ACHN (cell line): Measurements from ENCODE around the gene GTF3C1.
A peak's percentile ranks its signal among the peaks of the same experiment; 100 is the strongest.

ENCODE experiments used
- DNase-seq: peaks from one replicate; pipeline ENCODE4 v3.0.0-alpha.2; 2015
- in situ Hi-C: cut with HindIII; loops from 2 replicates; pipeline ENCODE4 v1.10.0; 2017; ENCODE audit warnings: low sequenced_read_pairs, low pct_ligation_motif_present, low pct_unique_long_range_greater_than_20kb

Gene GTF3C1

DNA sequence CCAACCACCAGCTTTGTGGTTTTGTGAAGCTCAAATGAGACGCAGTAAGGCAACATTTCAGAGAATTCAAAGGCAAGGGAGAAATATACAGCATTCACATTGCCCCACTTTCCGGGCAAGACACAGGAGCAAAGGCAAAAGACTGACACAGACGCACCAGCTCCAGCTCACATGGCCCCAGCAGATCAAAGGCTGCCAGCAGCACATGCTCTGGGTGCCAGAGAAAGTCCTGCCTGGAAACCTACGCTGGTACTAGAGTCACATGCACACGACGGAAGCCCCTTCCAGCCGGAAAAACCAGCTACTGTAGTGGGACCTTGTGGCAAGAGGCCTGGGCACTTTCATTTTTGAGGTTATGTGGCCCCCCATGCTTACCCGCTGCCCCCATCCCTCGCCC is 50.1 kb downstream of the GTF3C1 start:
- DNase-seq: no peak
- in situ Hi-C loops: no loop called here

DNA sequence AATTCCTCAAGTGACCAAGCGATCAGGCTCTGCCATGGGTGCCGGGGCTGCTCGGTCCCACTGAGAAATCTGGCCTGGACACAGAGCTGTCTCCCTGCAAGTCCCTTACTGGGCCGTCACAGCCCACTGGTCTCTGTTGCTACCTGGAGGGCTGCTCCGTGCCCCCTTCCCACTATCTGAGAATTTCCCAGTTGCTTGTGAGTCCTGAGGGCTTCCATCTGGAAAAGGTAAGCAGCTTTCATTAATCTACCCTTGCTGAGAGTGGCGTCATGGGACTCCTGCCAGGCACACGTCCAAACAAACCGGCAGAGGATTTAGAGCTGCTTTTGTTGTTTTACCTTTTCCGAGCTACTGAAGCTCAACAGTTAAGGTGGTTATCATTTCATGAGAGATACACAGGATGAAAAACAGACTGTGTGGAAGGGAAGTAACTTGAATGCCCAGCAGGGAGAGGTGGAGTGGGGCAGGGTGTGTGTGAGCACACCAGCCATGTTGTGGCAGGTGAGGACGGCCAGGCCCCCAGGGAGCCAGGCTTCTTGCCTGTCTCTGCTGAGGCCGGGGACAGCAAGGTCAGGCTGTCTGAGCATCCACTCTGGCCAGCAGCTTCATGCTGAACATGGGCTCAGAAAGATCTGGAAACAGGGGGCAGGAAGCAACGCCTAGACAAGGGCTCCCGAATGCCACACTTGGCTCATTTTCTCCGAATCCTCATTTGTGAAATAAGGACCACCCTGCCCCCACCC is 50.6 kb downstream of the GTF3C1 start:
- in situ Hi-C loops: no loop called here
- no peak for DNase-seq

DNA sequence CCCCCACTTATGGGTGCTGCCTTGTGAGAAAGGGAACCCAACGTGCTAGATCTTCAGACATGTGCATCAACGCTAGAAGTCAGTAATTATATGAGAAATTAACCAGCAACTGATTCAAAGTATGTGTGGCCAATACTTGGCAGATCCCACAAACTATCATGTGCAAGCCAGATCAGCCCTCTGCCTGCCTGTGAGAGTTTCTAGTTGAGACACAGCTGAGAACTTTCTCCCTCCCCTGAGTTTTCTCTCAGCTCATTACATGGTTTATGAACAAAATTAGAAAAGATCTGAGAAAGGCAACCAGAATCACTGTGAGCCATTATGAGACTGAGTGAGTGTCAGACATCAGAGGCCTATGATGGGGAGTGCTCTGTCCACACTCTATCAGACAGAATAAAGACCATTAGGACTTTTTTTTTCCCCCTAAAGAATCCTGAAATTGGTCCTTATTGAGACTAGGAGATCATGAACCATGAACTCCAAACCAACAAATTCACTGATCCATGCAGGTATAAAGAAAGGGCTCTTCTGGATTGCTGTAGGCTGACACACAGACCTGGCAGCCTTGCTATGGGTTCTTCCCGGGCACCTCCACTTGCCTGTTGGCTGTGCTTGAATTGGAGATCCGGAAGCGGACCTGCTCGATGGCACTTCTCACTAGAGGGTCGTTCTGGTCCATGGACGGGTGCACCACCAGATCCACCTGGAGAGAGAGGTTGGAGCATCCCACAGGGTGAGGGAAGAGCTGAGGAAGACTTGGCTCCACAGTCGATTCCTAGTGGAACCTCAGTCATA is 51.5 kb downstream of the GTF3C1 start:
- no peak for DNase-seq
- in situ Hi-C loops: no loop called here

DNA sequence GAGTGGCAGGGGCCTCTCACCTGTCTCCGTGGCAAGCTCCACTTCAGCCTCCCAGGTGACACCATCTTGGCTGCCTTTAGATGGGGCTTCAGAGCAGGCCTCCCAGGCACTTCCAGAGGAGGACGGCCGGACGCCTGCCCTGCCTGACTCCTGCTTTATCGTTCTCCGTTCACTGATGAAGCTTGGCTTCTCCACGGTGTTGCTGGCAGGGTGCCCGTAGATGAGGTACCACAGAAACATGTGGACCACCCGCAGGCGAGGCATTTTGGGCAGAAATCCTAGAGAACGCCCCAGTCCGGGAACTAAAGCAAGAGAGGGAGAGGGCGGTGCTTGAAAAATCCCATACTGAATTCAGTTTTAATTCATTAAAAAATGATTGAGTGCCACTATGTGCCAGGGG is 54.5 kb downstream of the GTF3C1 start:
- DNase-seq: no peak
- in situ Hi-C loops: no loop called here

DNA sequence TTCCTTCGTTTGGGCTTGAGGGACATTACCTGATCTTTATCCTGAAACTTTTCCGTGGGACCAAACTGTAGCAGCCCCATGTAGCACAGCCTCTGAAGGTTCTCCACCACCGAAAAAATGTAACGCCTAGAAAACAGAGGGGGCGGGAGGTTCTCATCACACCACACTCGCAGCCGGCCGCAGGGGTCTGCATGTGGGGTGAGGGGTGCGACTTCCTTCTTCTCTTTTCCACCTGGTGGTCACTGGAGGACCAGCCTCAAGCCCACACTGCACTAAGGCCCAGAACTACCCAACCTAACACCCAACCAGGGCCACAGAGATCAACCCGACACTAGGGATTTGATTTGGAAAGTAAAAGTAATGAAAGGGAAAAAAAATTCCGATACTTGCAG is 57.1 kb downstream of the GTF3C1 start:
- in situ Hi-C loops: no loop called here
- no peak for DNase-seq

DNA sequence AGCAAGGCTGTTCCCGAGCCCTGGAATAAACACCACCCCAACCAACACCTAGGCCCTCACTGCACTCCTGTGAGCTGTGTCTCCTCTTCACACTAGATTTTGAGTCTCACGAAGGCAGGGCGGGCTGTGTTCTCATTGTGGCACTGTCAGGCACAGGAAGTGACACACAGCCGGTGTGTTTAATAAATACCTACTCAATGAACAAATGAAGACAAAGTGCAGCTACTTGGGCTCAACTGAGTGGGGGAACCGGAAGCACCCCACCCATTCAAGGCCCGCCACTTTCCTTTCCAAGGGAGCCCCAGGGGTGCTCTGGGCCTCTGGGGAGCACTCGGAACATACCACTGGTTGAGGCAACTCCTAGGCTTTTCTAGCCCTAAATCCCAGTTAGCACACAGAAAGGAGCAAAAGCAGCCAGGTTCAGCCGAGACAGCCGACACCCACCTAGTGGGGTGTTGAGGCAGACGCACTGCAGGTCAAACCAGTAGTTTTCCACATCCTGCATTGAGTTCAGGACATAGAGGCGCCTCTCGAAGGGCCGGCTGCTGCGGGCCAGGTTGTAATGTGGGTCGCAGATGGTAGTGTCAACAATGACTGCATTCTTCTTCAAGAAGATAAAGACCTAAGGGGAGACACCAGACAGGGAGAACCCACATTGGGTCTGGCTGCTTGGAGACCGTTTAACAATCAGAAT is 57.7 kb downstream of the GTF3C1 start:
- DNase-seq: no peak
- in situ Hi-C loops: no loop called here

DNA sequence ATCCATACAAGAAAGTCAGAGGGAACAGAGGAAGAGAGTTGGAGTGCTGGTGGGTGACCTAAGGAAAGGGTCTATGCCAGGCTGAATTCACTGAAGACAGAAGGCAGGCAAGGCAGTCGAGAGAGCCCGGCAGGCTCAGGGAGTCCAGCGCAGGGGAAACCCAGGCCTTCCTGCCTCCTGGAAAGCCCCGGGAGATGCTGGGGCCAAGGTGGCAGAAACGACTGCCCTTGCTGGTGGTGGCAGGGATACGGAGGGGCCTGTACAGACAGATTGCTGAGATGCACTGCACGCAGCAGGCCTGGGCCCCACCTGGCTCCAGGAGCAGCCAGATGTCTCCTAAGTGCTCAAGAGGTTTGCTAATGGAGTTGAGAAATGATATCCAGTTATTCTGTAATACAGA is 59.8 kb downstream of the GTF3C1 start:
- in situ Hi-C loops: no loop called here
- no peak for DNase-seq

DNA sequence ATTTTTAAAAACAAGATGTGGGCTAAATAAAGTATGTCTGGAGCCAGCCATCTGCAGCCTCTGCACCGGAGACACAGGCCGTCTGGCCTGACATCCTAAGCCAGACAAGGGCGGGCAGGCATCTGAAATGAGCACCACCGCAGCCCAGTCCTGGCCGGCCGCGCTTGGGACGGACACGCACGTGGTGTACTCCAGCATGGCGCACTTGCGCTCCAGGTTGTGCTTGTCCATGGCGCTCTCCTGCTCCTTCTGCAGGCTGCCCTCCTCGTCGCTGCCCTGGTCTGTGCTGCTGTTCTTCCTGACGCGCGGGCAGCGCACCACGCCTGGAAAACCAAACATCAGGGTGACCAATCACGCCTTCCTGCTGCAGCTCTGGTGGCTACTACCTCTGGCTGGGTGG is 60.3 kb downstream of the GTF3C1 start:
- DNase-seq: no peak
- in situ Hi-C loops: no loop called here

DNA sequence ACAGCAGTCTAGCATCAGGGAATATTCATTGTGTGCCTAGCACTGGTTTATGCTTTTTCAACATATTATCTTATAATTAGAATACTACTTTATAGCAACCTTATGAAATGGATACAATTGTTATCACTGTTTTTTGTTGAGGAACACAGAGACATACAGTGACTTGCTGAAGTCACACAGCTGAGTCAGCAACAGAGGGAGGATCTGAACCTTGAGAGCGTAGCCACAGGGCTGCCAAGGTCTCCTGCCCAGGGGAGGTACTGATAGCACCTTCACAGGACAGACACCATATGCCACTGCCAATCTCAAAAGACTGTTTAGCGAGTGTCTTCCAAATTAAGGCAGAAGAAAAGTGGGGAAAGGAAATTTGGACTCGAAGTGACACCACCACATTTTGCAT is 63.0 kb downstream of the GTF3C1 start:
- in situ Hi-C loops: no loop called here
- DNase-seq: no peak

DNA sequence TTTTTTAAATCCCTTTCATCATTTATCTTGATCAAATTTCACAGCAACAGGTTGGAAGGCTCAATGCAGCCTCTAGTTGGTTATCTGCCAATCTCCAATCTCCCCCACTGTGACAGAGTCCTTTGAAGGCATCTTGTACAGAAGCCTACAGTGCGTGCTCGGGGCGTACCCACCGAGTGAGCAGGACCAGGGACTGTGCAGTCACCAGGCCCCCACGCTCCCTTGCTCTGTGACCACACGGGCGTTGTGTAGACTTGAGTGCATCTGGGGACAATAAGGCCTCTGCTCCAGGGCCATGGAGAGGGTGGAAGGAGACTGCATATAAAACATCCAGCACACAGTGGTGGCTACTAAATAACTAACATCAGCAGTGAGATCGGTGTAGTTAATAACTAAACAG is 63.4 kb downstream of the GTF3C1 start:
- DNase-seq: no peak
- in situ Hi-C loops: no loop called here

DNA sequence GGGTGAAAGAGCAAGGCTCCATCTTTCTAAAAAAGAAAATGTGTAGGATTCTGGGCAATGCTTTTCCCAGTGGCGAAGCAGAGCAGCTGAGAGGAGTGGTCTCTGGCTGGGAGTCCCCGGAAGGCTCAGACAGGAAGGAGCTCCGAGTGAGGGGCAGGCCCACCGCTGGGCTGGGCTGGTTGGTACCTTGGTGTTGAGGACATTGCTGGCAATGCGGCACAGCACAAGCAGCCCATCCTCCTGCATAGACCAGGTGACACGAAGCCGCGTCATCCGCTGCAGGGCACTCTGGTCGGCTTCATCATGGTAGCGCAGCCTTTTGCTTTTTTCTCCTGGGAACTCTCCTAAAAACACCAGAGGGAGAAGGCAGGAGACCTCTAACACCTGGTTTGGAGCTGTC is 63.9 kb downstream of the GTF3C1 start:
- no peak for DNase-seq
- in situ Hi-C loops: no loop called here

DNA sequence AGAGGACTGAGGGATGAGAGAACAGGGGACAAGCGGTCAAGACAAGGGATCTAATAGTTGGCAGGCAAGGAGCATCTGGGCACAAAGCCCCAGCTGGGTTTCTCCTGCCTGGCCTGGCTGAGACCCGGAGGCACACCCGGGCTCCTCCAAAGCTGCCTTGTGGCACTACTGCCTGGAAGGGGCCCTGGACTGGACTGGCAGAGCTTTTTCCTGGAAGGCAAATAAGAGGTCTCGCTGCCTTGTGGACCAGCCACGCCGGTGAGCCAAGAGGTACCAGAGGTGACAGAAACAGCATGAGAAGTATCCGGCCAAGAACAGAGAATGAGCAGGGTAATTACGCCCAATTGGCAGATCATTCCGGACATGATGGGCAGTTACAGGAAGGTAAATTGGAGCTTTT is 64.6 kb downstream of the GTF3C1 start:
- in situ Hi-C loops: no loop called here
- no peak for DNase-seq

DNA sequence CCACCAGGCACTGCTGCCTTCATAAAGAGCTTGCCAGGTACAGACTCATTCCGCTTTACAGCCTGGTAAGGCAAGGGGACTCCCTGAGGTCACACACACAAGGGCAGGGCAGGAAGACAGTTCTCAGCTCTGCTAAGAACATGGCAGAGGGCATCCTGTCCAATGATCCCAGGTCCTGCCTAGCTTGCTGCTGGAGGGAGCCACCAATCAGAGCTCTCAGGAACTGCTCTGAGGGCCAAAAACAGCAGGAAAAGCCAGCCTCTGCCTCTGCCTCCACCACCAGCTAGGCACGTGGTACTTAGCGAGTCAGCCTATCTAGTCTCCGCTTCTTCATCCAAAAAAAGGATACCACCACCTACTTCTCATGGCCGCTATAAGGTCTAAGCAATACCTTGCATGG is 66.1 kb downstream of the GTF3C1 start:
- no peak for DNase-seq
- in situ Hi-C loops: no loop called here

DNA sequence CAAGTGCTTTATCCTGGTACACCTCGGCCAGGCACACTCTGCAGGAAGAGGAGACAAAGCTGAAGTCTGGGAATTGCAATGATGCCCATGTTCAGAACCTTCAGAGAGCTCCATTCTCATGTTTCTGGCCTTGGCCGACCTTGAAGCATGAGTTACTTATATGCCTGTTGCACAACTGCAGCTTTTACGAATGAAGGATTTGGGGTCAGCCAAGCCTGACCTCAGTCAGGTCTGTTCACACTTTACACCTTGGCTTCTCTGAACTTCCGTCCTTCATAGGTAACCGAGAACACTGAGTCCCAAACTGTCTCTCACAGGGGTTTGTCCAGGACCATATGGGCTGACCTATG is 66.7 kb downstream of the GTF3C1 start:
- in situ Hi-C loops: no loop called here
- DNase-seq: no peak

DNA sequence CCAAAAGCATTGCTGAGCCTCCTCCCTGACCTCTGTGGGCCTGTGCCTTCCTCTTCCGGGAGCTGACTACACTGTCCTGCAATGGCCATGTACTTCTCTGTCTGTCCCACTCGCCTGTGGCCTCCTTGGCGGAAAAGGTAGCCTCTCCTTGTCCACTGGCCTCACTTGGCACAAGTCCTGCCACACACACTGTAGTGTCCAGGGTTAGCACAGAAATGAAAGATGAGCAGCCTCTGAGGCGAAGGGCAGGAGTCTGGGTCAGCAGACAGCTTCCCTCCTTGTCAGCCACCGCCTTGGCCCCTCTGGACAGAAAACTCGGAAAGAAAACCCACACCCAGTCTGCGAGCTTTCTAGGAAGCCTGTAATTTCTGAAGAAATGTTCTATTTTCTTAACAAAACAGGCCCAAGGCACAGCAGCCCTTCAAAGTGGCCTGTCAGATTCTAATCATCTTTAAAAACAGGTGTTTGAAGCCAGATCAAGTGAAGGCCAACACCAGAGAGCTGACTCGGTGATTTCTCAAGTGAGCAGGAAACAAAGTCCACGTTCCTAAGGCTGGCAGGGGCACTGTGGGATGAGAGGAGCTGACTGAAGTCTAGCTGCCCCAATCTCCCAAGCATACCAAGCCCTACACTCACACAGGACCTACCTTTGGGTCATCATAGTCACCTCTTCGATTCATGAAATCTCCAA is 67.2 kb downstream of the GTF3C1 start:
- DNase-seq: no peak
- in situ Hi-C loops: no loop called here

DNA sequence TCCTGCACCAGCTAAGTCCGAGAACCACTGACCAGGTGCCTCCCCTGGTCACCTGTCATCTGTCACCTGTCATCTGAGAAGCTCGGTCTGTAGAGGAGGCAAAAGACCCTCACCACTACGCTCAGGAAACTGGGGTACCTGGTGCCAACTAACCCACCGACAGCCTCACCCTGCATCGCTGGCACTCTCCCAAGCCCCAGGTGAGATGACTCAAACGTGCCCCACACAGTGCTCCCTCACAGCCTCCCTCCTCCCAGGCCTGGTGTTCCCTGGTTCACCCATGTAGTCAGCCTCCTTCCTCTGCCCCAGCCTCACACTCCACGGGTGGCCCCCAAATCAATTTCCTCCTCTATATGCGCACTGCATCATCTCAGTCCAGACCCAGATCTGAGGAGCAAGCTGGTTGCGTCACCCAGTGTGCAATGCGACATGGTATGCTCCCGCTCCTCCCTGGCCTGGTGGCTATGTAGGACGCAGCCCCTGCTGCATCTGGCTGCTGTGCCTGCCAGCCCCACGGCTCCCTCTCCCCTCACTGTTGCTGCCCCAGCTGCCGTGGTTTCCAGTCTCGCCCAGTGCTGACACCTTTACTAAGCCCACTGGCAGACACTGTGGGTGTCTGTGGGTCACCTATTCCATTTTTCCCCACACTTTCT is 68.3 kb downstream of the GTF3C1 start:
- in situ Hi-C loops: no loop called here
- DNase-seq: no peak

DNA sequence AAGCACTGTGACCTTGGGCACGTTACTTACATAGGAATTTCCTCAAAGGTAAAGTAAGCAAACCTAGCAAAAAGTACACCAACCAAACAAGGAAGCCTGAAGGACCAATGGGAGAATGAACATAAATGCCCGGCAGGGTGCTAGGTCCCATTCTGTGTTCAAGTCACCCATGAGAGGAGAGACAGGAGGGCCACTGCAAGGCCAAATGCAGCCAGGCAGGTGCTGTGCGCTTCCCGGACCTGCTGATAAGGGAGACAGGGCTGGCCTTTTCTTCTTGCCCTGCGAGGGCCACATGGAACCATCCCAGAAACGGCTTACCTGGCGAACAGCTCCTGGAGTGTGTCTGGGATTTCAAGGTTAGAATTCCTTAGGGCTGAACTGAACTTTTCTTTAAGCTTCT is 69.0 kb downstream of the GTF3C1 start:
- in situ Hi-C loops: no loop called here
- no peak for DNase-seq

DNA sequence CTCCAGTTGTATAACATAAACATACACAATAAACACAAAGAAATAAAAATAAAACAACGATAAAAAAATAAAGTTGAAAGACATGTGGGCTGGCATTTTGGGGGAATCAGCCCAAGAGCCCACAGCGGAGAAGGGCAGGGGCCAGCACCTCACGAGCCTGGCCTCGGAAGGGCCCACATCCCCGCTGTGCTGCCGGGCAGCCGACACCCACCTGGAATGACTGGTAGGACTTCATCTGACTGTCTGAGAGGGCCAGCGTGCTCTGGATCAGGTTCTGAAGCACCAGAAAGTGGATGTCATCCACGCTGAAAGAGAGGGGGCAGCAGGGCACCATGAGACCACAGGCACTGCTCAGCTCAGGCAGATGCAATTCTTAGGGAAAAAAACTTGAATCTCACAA is 73.5 kb downstream of the GTF3C1 start:
- peak; percentile 18 for DNase-seq
- in situ Hi-C loops: no loop called here

DNA sequence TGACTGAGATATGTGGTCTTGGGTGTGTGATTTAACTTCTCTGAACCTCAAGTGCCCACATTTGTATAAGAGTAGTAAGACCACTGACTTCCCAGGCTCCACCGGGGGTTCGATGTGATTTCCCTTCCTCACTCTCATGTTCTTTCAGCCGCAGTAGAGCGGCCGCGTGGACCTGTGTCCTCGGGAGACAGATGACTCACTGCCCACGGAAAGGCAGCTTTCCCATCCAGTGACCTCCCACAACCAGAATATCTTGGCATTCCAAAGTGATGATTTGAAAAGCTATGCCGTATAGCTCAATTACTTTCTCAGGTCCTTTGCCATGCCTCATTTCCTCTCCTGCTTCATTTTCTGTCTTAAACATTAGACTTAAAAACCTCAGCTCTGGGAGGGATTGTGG is 74.2 kb downstream of the GTF3C1 start:
- peak; percentile 95 for DNase-seq
- in situ Hi-C loops: no loop called here
